Hematopoietic multipotent progenitor cell treated with erythropoietin and hydrocortisone succinate and interleukin-3 and kit ligand, for 17 days (in vitro differentiated cells): Measurements from ENCODE around the gene SDK1.
"Not testable (repeated sequence)": the region's sequence is repeated elsewhere in the genome, so short reads cannot be mapped to it uniquely, and the experiment has no call there.

ENCODE experiments used
- DNase-seq: peaks from one replicate; pipeline ENCODE4 v3.0.0-alpha.2; 2015; ENCODE audit warnings: low spot score

SDK1 gene

GRCh38 chr7:4277936-4278335, 976.9 kb downstream of the SDK1 start:
- no peak for DNase-seq

- DNase-seq, result no peak
Measured at GRCh38 chr7:4279216-4279615, 978.2 kb downstream of the SDK1 start.

- DNase-seq, result no peak
Measured at GRCh38 chr7:4281231-4281993, 980.4 kb downstream of the SDK1 start.

GRCh38 chr7:4282434-4283223, 981.6 kb downstream of the SDK1 start:
- DNase-seq, result no peak

- DNase-seq, result no peak
Measured at GRCh38 chr7:4286351-4286750, 985.3 kb downstream of the SDK1 start.

- DNase-seq, result no peak
Measured at GRCh38 chr7:4288791-4289394, 987.8 kb downstream of the SDK1 start.

GRCh38 chr7:4297165-4297917, 996.3 kb downstream of the SDK1 start:
- no peak for DNase-seq

- no peak for DNase-seq
Measured at GRCh38 chr7:4297918-4298219, 996.8 kb downstream of the SDK1 start.

GRCh38 chr7:4299431-4299830, 998.4 kb downstream of the SDK1 start:
- DNase-seq, result no peak

- DNase-seq, result no peak
Measured at GRCh38 chr7:4302203-4302905, 1001.3 kb downstream of the SDK1 start.

- no peak for DNase-seq
Measured at GRCh38 chr7:4307316-4308204, 1006.5 kb downstream of the SDK1 start.

GRCh38 chr7:4308205-4308590, 1007.1 kb downstream of the SDK1 start:
- no peak for DNase-seq

- DNase-seq, result not testable (repeated sequence)
Measured at GRCh38 chr7:4313911-4314310, 1012.9 kb downstream of the SDK1 start.

GRCh38 chr7:4314316-4314715, 1013.3 kb downstream of the SDK1 start:
- not testable (repeated sequence) for DNase-seq
